GF-D8 (cell line): Measurements from ENCODE around the gene SPAST.
"Not testable (repeated sequence)": the region's sequence is repeated elsewhere in the genome, so short reads cannot be mapped to it uniquely, and the experiment has no call there.

Experiments used
- DNase-seq: peaks from one replicate; lab custom pipeline; 2025; lab: John Stamatoyannopoulos, UW

SPAST gene

GRCh38 chr2:32128636-32129035 is 65.3 kb downstream of the SPAST start:
- DNase-seq: no peak

GRCh38 chr2:32129086-32129485 is 65.7 kb downstream of the SPAST start:
- DNase-seq: no peak

DNA sequence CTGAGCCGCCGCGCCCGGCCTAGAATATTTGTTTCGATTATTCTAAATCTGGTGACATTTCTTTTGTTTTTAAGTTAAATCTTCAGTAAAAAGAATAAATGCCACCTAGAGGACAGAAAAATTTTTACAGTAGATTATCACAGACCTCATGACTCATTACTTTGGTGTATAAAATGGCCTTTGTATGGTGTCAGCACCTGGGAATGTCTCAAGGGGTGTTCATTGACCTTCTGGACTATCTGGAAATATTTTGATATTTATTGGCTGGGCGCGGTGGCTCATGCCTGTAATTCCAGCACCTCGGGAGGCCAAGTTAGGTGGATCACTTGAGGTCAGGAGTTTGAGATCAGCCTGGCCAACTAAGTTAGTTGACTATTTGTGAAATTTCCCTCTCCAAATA is 72.1 kb downstream of the SPAST start:
- no peak for DNase-seq

DNA sequence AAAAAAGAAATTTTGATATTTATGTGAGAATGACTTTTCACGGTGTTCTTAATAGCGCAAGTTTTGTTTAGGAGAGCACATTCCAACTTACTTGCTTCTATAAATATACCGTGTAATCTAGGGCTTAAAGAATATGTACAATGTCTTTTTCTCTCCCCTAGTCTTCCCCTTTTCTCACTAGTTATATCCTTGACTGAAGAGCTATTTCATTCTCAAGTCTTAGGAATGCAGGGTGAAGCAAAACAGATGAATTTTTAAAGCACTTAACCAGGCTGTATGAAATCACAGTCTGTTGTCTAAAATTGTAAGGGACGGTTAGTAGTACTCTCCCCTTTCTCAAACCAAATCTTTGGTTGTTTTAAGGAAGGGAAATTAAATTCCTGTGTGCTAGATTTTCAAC is 72.7 kb downstream of the SPAST start:
- DNase-seq: no peak

- DNase-seq: not testable (repeated sequence)
Observed at GRCh38 chr2:32151544-32151943, 88.2 kb downstream of the SPAST start.

GRCh38 chr2:32159678-32160077 is 96.3 kb downstream of the SPAST start:
- no peak for DNase-seq

DNA sequence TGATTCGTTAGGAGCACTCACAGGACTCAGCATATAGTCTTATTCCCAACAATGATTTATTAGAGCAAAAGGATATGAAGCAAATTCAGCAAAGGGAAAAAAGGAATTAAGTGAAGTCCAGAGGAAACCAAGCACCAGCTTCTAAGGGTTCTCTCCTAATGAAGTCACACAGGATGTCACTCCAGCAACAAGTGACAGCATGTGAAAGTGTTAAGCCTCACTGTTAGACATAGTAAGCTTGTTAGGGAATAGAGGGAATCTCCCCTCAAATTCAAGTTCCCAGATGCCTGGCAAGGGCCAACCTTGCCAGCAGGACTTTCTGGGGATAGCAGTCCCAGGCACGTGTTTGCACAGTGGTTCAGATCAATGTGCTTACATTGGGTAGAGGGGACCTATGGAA is 97.9 kb downstream of the SPAST start:
- no peak for DNase-seq

DNA sequence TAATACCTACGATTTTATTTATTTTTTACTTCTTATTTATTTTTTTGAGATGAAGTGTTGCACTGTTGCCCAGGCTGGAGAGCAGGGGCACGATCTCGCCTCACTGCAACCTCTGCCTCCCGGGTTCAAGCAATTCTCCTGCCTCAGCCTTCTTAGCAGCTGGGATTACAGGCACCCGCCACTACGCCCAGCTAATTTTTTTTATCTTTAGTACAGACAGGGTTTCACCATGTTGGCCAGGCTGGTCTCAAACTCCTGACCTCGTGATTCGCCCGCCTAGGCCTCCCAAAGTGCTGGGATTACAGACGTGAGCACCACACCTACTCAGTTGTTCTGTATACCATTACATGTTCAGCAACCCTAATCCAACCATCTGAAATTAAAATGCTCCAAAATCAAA is 100.9 kb downstream of the SPAST start:
- not testable (repeated sequence) for DNase-seq

- not testable (repeated sequence) for DNase-seq
Observed at GRCh38 chr2:32165027-32165347, 101.6 kb downstream of the SPAST start.

- DNase-seq: no peak
Observed at GRCh38 chr2:32166115-32166574, 102.8 kb downstream of the SPAST start.

DNA sequence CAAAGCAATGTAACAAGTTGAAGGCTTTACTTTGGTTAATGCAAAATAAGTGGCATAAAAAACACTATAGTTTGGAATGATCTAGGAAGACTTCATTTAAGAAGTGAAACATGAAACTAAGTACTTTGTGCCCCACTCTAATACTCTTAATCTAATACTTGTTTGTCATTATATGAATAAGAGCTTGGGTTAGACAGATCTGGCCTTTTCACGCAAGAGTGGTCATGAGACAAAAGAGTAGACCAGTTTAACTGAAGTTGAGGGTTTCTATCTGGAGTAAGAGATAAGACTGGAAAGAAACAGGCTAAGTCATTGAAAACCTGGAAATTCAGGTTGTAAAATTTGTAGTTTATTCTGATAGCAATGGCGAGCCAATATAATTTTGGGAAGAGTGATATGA is 105.2 kb downstream of the SPAST start:
- DNase-seq: no peak

DNA sequence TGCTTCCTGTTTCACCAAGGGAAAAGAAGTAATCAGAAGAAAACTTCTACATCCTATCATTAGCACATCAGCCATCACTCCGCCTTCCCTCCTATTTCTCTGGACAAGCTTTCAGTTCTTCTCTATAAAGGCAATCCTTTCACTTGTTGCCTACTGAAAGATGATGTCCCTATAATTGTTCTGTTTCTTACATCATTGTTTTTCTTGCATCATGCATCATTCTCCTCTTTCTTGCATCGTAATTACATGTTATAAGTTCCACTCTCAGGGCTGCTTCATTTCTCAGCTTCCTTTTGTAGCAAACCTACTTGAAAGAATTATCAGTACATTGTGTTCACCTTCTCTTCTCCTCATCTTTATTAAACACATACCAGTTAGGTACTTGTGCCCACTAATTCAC is 109.5 kb downstream of the SPAST start:
- DNase-seq: no peak

- DNase-seq: no peak
Observed at GRCh38 chr2:32182667-32183066, 119.3 kb downstream of the SPAST start.

- DNase-seq: no peak
Observed at GRCh38 chr2:32189011-32189410, 125.7 kb downstream of the SPAST start.

DNA sequence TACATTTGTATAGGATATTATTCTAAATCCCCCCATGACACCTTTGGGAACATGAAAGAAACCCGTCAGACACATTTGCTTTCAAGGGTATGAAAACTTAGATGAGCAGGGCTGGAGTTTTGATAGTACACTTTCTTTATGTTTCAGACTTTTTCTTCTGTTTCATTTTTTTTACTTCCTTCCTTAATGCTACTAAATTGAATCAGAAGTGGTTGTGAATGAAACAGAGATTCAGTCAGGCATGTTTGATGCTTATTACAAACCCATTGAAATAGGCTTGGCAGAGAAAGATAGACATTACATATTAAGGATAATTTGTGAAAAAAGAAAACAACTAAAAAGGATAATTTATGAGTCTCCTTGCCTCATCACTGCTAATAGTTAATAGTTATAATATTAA is 129.1 kb downstream of the SPAST start:
- no peak for DNase-seq

GRCh38 chr2:32200814-32201213 is 137.5 kb downstream of the SPAST start:
- DNase-seq: no peak

DNA sequence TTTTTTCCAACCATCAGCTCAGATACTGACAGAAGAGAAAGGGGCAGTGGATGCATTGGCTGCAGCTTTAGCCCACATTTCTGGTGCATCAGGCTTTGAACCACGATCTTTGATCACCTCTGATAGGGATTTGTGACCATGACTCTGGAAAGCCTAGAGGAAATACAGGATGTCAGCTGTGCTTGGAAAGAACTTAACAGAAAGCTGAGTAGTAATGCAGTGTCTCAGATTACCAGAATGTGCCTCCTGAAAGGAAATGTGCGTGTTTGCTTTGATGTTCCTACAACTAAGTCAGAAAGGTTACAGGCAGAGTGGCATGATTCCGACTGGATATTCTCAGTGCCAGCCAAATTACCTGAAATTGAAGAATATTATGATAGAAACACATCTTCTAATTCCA is 140.1 kb downstream of the SPAST start:
- DNase-seq: not testable (repeated sequence)
